BLaER1 treated with 17β-estradiol and CSF1 and Interleukin-3, amounts not matched to agents 10 nM and 100 nM (cell line): ENCODE measurements around the gene DAB2IP.

Experiments used
- H3K27ac ChIP-seq, 11 experiments: shearing (Covaris generic); formaldehyde crosslinking; 2 replicates each; pipeline ENCODE4 v1.8.1; 2022
- H3K27me3 ChIP-seq, 11 experiments: shearing (Covaris generic); formaldehyde crosslinking; 2 replicates each; pipeline ENCODE4 v1.8.1; 2022
- H3K36me3 ChIP-seq, 11 experiments: shearing (Covaris generic); formaldehyde crosslinking; 2 replicates each; pipeline ENCODE4 v1.8.1; 2022
- H3K4me1 ChIP-seq, 10 experiments: shearing (Covaris generic); formaldehyde crosslinking; 2 replicates each; pipeline ENCODE4 v1.8.1; 2022
- H3K4me2 ChIP-seq, 11 experiments: shearing (Covaris generic); formaldehyde crosslinking; 2 replicates each; pipeline ENCODE4 v1.8.1; 2022
- H3K4me3 ChIP-seq, 10 experiments: shearing (Covaris generic); formaldehyde crosslinking; 2 replicates each; pipeline ENCODE4 v1.8.1; 2022
- H3K9ac ChIP-seq, 11 experiments: shearing (Covaris generic); formaldehyde crosslinking; 2 replicates each; pipeline ENCODE4 v1.8.1; 2022
- H3K9me3 ChIP-seq, 11 experiments: shearing (Covaris generic); formaldehyde crosslinking; replicated peaks in 1 of 11; 2 replicates each; pipeline ENCODE4 v1.8.1; 2022
- H4K20me1 ChIP-seq, 11 experiments: shearing (Covaris generic); formaldehyde crosslinking; 2 replicates each; pipeline ENCODE4 v1.8.1; 2022
- Cebpa-rat ChIP-seq, 11 experiments: shearing (Covaris generic); IDR thresholded peaks; 2 replicates each; pipeline ENCODE4 v1.8.1; 2022

Gene DAB2IP

DNA sequence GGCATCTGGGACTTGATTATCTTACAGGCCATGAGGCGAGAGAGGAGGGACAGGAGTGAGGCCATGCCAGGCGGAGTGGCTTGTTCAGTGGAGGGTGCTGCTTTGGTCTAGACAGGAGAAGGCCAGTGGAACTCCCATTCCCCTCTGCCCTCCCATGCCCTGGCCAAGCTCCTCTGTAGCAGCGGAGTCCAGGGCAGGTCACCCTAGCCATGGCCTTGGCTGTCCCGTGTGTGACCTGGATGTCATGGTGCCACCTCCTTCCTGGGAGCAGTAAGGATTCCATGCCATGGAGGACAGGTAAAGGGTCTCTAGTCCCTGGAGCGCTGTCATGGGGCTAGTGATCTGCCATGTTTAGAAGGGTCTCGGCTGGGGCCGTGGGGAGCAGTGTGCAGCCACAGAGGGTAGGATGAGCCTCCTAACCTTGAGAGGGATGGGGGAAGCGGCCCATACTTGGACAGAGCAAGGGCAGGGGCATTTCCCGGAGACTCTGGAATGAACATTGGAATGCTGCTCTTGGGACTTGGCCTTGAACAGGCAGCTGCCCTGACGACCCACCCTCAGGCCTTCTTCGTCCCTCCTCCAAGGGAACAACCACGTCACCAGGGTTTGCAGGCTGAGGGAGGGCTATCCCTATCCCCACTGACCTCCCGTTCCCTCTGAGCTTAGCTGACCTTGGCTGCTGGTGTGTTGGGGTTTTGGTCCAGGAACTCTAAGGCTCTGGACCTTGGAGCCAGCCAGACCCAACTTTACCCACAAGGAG, 100.4 kb downstream of the DAB2IP start:
- no peak overlapping the region for H3K4me3 ChIP-seq
- peaks cover 0 to 5% (median 0%) of the 10 kb centered on the region in 11 experiments; a peak in 1 of 22 replicates for H3K36me3 ChIP-seq
- peaks cover 0 to 86% (median 45%) of the 10 kb centered on the region in 11 experiments; a peak in 18 of 22 replicates for H4K20me1 ChIP-seq
- TF ChIP-seq Cebpa-rat (IDR thresholded peaks at IDR 0.05), result no peak
- H3K9ac ChIP-seq, result 0 out of 22 replicates have a peak overlapping the region, but pooled peaks of 1 of the 11 experiments have one; percentile 25
- peak overlapping the region in 1 of 11 experiments; percentile 18; a peak in 2 of 22 replicates for H3K27ac ChIP-seq
- peaks cover 17 to 59% (median 45%) of the 10 kb centered on the region in 10 experiments for H3K4me1 ChIP-seq
- H3K27me3 ChIP-seq, result no peaks in the 10 kb centered on the region
- no peaks in the 10 kb centered on the region for H3K9me3 ChIP-seq
- H3K4me2 ChIP-seq, result no peak overlapping the region

DNA sequence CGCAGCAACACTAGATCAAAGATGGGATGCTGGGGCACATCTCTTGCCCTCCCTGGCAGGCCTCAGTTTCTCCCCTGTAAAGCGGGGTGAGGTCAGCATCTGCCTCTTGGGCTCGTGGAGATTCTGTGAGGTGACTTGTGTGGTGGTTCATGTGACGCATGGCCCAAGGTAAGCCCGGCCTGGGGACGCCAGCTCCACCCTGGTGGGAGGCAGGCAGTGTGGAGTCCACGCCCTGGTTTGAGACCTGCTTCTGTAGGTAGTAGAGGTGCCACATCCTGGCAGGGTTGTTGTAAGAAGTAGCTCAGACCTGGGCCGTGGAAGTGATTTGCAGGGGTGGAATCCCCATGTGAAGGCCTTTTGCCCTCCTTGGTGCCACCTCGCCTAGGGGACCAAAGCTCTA, 101.5 kb downstream of the DAB2IP start:
- Histone ChIP-seq H3K9ac (peak overlapping the region in 1 of 11 experiments; percentile 24; a peak in 1 of 22 replicates), H3K9me3 (no peaks in the 10 kb centered on the region), H3K4me1 (peaks cover 11 to 48% (median 34%) of the 10 kb centered on the region in 10 experiments), H3K4me3 (no peak overlapping the region), H3K27ac (0 out of 22 replicates have a peak overlapping the region, but pooled peaks of 1 of the 11 experiments have one; percentile 22), H4K20me1 (peaks cover 0 to 93% (median 56%) of the 10 kb centered on the region in 11 experiments; a peak in 18 of 22 replicates), H3K36me3 (peaks cover 0 to 9% (median 0%) of the 10 kb centered on the region in 11 experiments; a peak in 3 of 22 replicates), H3K27me3 (no peaks in the 10 kb centered on the region), H3K4me2 (no peak overlapping the region; a peak in 1 of 22 replicates)
- no peak for TF ChIP-seq Cebpa-rat (IDR thresholded peaks at IDR 0.05)

GRCh38 chr9:121753802-121754654, 102.6 kb downstream of the DAB2IP start:
- Histone ChIP-seq H3K4me1 (peaks cover under 1 to 37% (median 23%) of the 10 kb centered on the region in 10 experiments; a peak in 18 of 20 replicates), H3K27me3 (no peaks in the 10 kb centered on the region), H4K20me1 (peaks cover 0 to 95% (median 50%) of the 10 kb centered on the region in 11 experiments; a peak in 18 of 22 replicates), H3K27ac (peak overlapping the region in 3 of 11 experiments; percentile 8 to 35 (median 28); a peak in 3 of 22 replicates), H3K36me3 (peaks cover 0 to 20% (median 7%) of the 10 kb centered on the region in 11 experiments; a peak in 10 of 22 replicates), H3K9ac (no peak overlapping the region; a peak in 1 of 22 replicates), H3K4me3 (no peak overlapping the region), H3K9me3 (no peaks in the 10 kb centered on the region), H3K4me2 (peak overlapping the region in 4 of 11 experiments; percentile 1 to 20 (median 15); a peak in 3 of 22 replicates)
- TF ChIP-seq Cebpa-rat (IDR thresholded peaks at IDR 0.05), result no peak

DNA sequence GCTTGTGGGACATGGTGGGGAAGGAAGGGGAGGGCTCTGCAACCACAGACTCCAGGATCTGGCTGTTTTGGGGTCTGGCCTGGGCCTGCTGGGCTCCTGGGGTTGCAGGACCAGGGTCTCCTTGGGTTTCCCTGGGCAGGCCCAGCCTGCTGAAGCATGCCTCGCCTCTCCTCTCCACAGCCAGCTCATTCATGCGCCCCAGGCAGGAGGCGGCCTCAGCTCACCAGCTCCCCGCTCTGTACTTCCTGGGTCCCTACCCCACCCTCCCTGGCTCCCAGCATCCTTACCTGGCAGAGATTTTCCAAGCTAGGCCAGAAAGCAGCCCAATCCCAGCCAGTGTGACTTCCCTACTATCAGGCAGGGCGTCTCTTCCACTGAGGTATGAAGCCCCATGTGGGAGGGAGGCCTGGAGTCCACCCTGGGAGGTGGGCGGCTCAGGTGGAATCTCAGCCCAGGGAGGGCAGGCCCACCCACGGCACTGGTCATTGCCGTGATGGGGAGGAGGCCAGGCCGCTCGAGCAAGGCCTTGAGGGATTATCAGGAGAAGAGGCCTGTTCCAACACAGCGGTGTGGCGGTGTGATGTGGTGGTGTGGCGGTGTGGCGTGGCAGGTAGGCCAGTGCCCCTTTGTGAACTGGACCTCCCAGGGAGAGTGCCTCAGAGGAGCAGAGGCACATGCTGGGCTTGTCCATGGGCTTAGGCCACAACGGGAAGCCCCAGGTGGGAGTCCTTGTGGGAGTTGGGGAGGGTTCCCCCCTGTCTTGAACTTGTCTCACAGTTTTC, 103.4 kb downstream of the DAB2IP start:
- Histone ChIP-seq H3K27ac (peak overlapping the region in 3 of 11 experiments; percentile 8 to 35 (median 28); a peak in 2 of 22 replicates), H3K4me2 (peak overlapping the region in 2 of 11 experiments; percentile 12 to 18; a peak in 1 of 22 replicates), H3K9me3 (no peaks in the 10 kb centered on the region), H3K27me3 (no peaks in the 10 kb centered on the region), H3K4me3 (no peak overlapping the region), H3K9ac (no peak overlapping the region; a peak in 1 of 22 replicates), H3K36me3 (peaks cover 0 to 28% (median 15%) of the 10 kb centered on the region in 11 experiments; a peak in 17 of 22 replicates), H3K4me1 (peaks cover 0 to 30% (median 18%) of the 10 kb centered on the region in 10 experiments; a peak in 12 of 20 replicates), H4K20me1 (peaks cover 0 to 98% (median 47%) of the 10 kb centered on the region in 11 experiments; a peak in 16 of 22 replicates)
- TF ChIP-seq Cebpa-rat (IDR thresholded peaks at IDR 0.05), result no peak

GRCh38 chr9:121755581-121755980, 104.1 kb downstream of the DAB2IP start:
- Histone ChIP-seq H4K20me1 (peaks cover 0 to 98% (median 42%) of the 10 kb centered on the region in 11 experiments; a peak in 15 of 22 replicates), H3K36me3 (peaks cover 0 to 35% (median 23%) of the 10 kb centered on the region in 11 experiments; a peak in 18 of 22 replicates), H3K4me1 (peaks cover 0 to 30% (median 18%) of the 10 kb centered on the region in 10 experiments; a peak in 12 of 20 replicates)

GRCh38 chr9:121756474-121757280, 105.2 kb downstream of the DAB2IP start:
- Histone ChIP-seq H3K4me2 (no peak overlapping the region), H3K4me1 (peaks cover 0 to 30% (median 18%) of the 10 kb centered on the region in 10 experiments; a peak in 12 of 20 replicates), H3K36me3 (peaks cover 0 to 46% (median 30%) of the 10 kb centered on the region in 11 experiments; a peak in 18 of 22 replicates), H3K27me3 (no peaks in the 10 kb centered on the region), H3K27ac (no peak overlapping the region), H3K9ac (0 out of 22 replicates have a peak overlapping the region, but pooled peaks of 1 of the 11 experiments have one; percentile 5), H3K9me3 (no peaks in the 10 kb centered on the region), H4K20me1 (peaks cover 0 to 98% (median 38%) of the 10 kb centered on the region in 11 experiments; a peak in 15 of 22 replicates), H3K4me3 (no peak overlapping the region)
- TF ChIP-seq Cebpa-rat (IDR thresholded peaks at IDR 0.05), result no peak

More at GRCh38 chr9:121755581-121755980, 104.1 kb downstream of the DAB2IP start:
- Histone ChIP-seq H3K4me3 (no peak overlapping the region), H3K27me3 (no peaks in the 10 kb centered on the region), H3K27ac (no peak overlapping the region), H3K9ac (no peak overlapping the region), H3K9me3 (no peaks in the 10 kb centered on the region), H3K4me2 (no peak overlapping the region)
- no peak for TF ChIP-seq Cebpa-rat (IDR thresholded peaks at IDR 0.05)

GRCh38 chr9:121757281-121757585, 105.8 kb downstream of the DAB2IP start:
- no peak overlapping the region for H3K4me2 ChIP-seq
- no peaks in the 10 kb centered on the region for H3K9me3 ChIP-seq
- H3K9ac ChIP-seq, result 0 out of 22 replicates have a peak overlapping the region, but pooled peaks of 1 of the 11 experiments have one; percentile 5
- H3K4me1 ChIP-seq, result peaks cover 0 to 29% (median 16%) of the 10 kb centered on the region in 10 experiments; a peak in 12 of 20 replicates
- no peak overlapping the region for H3K27ac ChIP-seq
- peaks cover 0 to 98% (median 35%) of the 10 kb centered on the region in 11 experiments; a peak in 15 of 22 replicates for H4K20me1 ChIP-seq
- no peak for TF ChIP-seq Cebpa-rat (IDR thresholded peaks at IDR 0.05)
- peaks cover 0 to 52% (median 31%) of the 10 kb centered on the region in 11 experiments; a peak in 18 of 22 replicates for H3K36me3 ChIP-seq
- no peak overlapping the region for H3K4me3 ChIP-seq
- H3K27me3 ChIP-seq, result no peaks in the 10 kb centered on the region
